Measurements from ENCODE around the gene HTR2B. TPM values are rescaled to one million over a fixed set of nuclear protein-coding genes. Genes with fewer than 3 reads are reported as not detected.

HTR2B gene
- total RNA-seq, 1 experiment from 2014 or later, result not detected

GRCh38 chr2:231123362-231123898 lies 1.4 kb downstream of the HTR2B start:
- no peak for DNase-seq
- no peak for TF ChIP-seq CTCF (IDR thresholded peaks at IDR 0.05; ENCODE audit: insufficient read depth in 1 of 2, low read depth in 1 of 2, low read length in 1 of 2, severe bottlenecking in 1 of 2, unreplicated experiment in 1 of 2)
- Histone ChIP-seq H3K4me3 (ENCODE audit: low read depth, low read length) (no peak overlapping the region), H3K36me3 (ENCODE audit: control insufficient read depth, insufficient read depth, low read length) (no peaks in the 10 kb centered on the region), H3K4me1 (no peaks in the 10 kb centered on the region), H3K9me3 (no peaks in the 10 kb centered on the region), H3K27me3 (replicated peaks; ENCODE audit: control insufficient read depth, insufficient read depth, low read length) (no peaks in the 10 kb centered on the region)
- ChIA-PET POLR2A (no interaction called here), CTCF (no interaction called here)
- H3K27ac Mint-ChIP-seq (ENCODE audit: unreplicated experiment), result no peak overlapping the region
- no peaks in the 10 kb centered on the region for H3K9me3 Mint-ChIP-seq (ENCODE audit: unreplicated experiment)
- H3K36me3 Mint-ChIP-seq (ENCODE audit: insufficient read depth, unreplicated experiment), result peaks cover 9% of the 10 kb centered on the region
- BruUV-seq (replicated peaks), result no TSS peak
- H3K4me3 Mint-ChIP-seq (ENCODE audit: unreplicated experiment), result no peak overlapping the region
- intact Hi-C loops (cut with micrococcal nuclease; ENCODE audit: unreplicated experiment), result no loop called here
- no peaks in the 10 kb centered on the region for H3K27me3 Mint-ChIP-seq (ENCODE audit: insufficient read depth, unreplicated experiment)
- peaks cover 7% of the 10 kb centered on the region for H3K4me1 Mint-ChIP-seq (ENCODE audit: low read depth, unreplicated experiment)

- TF ChIP-seq CTCF (IDR thresholded peaks at IDR 0.05; ENCODE audit: insufficient read depth in 1 of 2, low read depth in 1 of 2, low read length in 1 of 2, severe bottlenecking in 1 of 2, unreplicated experiment in 1 of 2), result no peak
- no peaks in the 10 kb centered on the region for H3K9me3 ChIP-seq
- no peaks in the 10 kb centered on the region for H3K36me3 ChIP-seq (ENCODE audit: control insufficient read depth, insufficient read depth, low read length)
- no TSS peak for BruUV-seq (replicated peaks)
- Mint-ChIP-seq H3K4me3 (ENCODE audit: unreplicated experiment) (no peak overlapping the region), H3K4me1 (ENCODE audit: low read depth, unreplicated experiment) (peaks cover under 1% of the 10 kb centered on the region), H3K27me3 (ENCODE audit: insufficient read depth, unreplicated experiment) (no peaks in the 10 kb centered on the region), H3K27ac (ENCODE audit: unreplicated experiment) (no peak overlapping the region), H3K36me3 (ENCODE audit: insufficient read depth, unreplicated experiment) (peaks cover 5% of the 10 kb centered on the region), H3K9me3 (ENCODE audit: unreplicated experiment) (no peaks in the 10 kb centered on the region)
- CTCF ChIA-PET, result no interaction called here
- no peak overlapping the region for H3K4me3 ChIP-seq (ENCODE audit: low read depth, low read length)
- no peaks in the 10 kb centered on the region for H3K27me3 ChIP-seq (replicated peaks; ENCODE audit: control insufficient read depth, insufficient read depth, low read length)
- H3K4me1 ChIP-seq, result no peaks in the 10 kb centered on the region
- POLR2A ChIA-PET, result no interaction called here
- intact Hi-C loops (cut with micrococcal nuclease; ENCODE audit: unreplicated experiment), result no loop called here
- DNase-seq, result no peak
Observed at GRCh38 chr2:231118614-231118942, 6.3 kb downstream of the HTR2B start.

- POLR2A ChIA-PET, result no interaction called here
Observed at GRCh38 chr2:231117922-231118613, 6.8 kb downstream of the HTR2B start.

More at GRCh38 chr2:231117922-231118613, 6.8 kb downstream of the HTR2B start:
- CTCF ChIA-PET, result no interaction called here
- H3K9me3 ChIP-seq, result no peaks in the 10 kb centered on the region
- no peaks in the 10 kb centered on the region for H3K4me1 ChIP-seq
- no peak overlapping the region for H3K4me3 Mint-ChIP-seq (ENCODE audit: unreplicated experiment)
- no peaks in the 10 kb centered on the region for H3K36me3 ChIP-seq (ENCODE audit: control insufficient read depth, insufficient read depth, low read length)
- BruUV-seq (replicated peaks), result no TSS peak
- peaks cover 5% of the 10 kb centered on the region for H3K36me3 Mint-ChIP-seq (ENCODE audit: insufficient read depth, unreplicated experiment)
- no peak overlapping the region for H3K27ac Mint-ChIP-seq (ENCODE audit: unreplicated experiment)
- no peak for DNase-seq
- no peaks in the 10 kb centered on the region for H3K4me1 Mint-ChIP-seq (ENCODE audit: low read depth, unreplicated experiment)
- no peaks in the 10 kb centered on the region for H3K27me3 ChIP-seq (replicated peaks; ENCODE audit: control insufficient read depth, insufficient read depth, low read length)
- no peak overlapping the region for H3K4me3 ChIP-seq (ENCODE audit: low read depth, low read length)
- H3K9me3 Mint-ChIP-seq (ENCODE audit: unreplicated experiment), result no peaks in the 10 kb centered on the region
- intact Hi-C loops (cut with micrococcal nuclease; ENCODE audit: unreplicated experiment), result no loop called here
- no peaks in the 10 kb centered on the region for H3K27me3 Mint-ChIP-seq (ENCODE audit: insufficient read depth, unreplicated experiment)
- no peak for TF ChIP-seq CTCF (IDR thresholded peaks at IDR 0.05; ENCODE audit: insufficient read depth in 1 of 2, low read depth in 1 of 2, low read length in 1 of 2, severe bottlenecking in 1 of 2, unreplicated experiment in 1 of 2)

Data from Caco-2 (cell line).